Natural killer cell treated with Interleukin-12 subunit alpha and Interleukin-12 subunit beta and Interleukin-15 and Interleukin-18, amount 100 ng/mL, for 72 hours (primary cell): Measurements from ENCODE around the gene LKAAEAR1. TPM values are rescaled to one million over a fixed set of nuclear protein-coding genes. Genes with fewer than 3 reads are reported as not detected.
"Not testable (repeated sequence)": the region's sequence is repeated elsewhere in the genome, so short reads cannot be mapped to it uniquely, and the experiment has no call there.

Experiments used
- ATAC-seq, 2 donors: fragments of 150-1000 bp; cut with Tn5 transposase in 1 of 2; sonication (Bioruptor Pico), chemical (Tn5 transposase) in 1 of 2; 2 replicates each; pipeline ENCODE4 v1.10.0; 2021
- DNase-seq: peaks from one replicate; pipeline ENCODE4 v3.0.0; 2022; ENCODE audit warnings: low spot score
- H3K27ac Mint-ChIP-seq, 2 donors: 1 replicate in 1 of 2; 2 replicates in 1 of 2; pipeline ENCODE4 v1.8.0; 2022; ENCODE audit warnings: mixed read lengths in 2 of 2, mild to moderate bottlenecking in 1 of 2, moderate library complexity in 1 of 2
- H3K27me3 Mint-ChIP-seq, 2 donors: 1 replicate in 1 of 2; 2 replicates in 1 of 2; pipeline ENCODE4 v1.8.0; 2022; ENCODE audit warnings: mixed read lengths in 2 of 2
- H3K36me3 Mint-ChIP-seq: one replicate; pipeline ENCODE4 v1.8.0; 2022; ENCODE audit warnings: mixed read lengths
- H3K4me1 Mint-ChIP-seq, 2 donors: 1 replicate in 1 of 2; 2 replicates in 1 of 2; pipeline ENCODE4 v1.8.0; 2022; ENCODE audit warnings: low read depth in 2 of 2, mixed read lengths in 2 of 2, mild to moderate bottlenecking in 1 of 2
- H3K4me3 Mint-ChIP-seq: one replicate; pipeline ENCODE4 v1.8.0; 2022; ENCODE audit warnings: mixed read lengths
- H3K9me3 Mint-ChIP-seq: 2 replicates; pipeline ENCODE4 v1.8.0; 2022; ENCODE audit warnings: mixed read lengths
- total RNA-seq, 2 donors: library from RNA; stranded (reverse); gene quantifications; one replicate each; pipeline ENCODE4 v1.2.3, GENCODE V29; 2022

LKAAEAR1 gene
- total RNA-seq, 2 donors from 2014 or later: not detected

DNA sequence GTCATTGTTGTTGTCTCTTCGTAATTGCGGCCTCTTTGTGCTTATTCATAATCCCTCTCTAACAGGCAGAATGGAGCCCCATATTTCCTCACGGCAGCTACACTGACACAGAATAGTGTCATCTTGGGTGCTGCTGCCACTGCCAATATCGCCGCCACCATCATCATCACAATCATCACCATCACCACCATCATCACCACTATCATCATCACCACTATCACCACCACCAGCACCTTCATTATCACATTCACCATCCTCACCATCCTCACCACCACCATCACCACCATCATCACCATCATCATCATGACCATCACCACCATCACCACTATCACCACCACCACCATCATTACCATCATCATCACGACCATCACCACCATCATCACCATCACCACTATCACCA is 12.3 kb upstream of the LKAAEAR1 start:
- Mint-ChIP-seq H3K27ac (no peak overlapping the region), H3K4me3 (no peak overlapping the region), H3K36me3 (no peaks in the 10 kb centered on the region), H3K9me3 (peaks cover 4% of the 10 kb centered on the region), H3K4me1 (peaks cover 0 to 8% of the 10 kb centered on the region in 2 donors), H3K27me3 (peaks cover 0 to 7% of the 10 kb centered on the region in 2 donors)
- DNase-seq (no peak), ATAC-seq (no peak)

DNA sequence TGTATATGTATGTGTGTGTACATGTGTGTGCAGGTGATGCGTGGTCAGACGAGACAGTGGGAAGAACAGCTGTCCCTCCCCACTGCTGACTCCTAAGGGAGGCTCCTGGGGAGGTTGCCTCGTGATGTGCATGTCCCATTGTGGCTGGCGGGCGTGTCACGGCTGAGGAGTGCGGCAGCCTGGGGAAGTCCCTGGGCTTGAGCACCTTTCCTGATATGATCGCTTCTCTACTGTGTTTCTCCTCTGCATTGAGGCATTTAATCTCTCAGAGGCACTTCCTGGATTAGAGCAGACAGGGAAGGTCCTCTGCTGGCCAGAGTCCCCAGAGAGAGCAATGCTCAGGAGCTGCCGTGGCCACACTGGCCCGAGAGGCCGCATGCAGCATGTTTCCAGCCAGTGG is 11.7 kb upstream of the LKAAEAR1 start:
- Mint-ChIP-seq H3K27me3 (peaks cover 0 to 1% of the 10 kb centered on the region in 2 donors), H3K4me3 (no peak overlapping the region), H3K36me3 (no peaks in the 10 kb centered on the region), H3K9me3 (peaks cover 4% of the 10 kb centered on the region), H3K4me1 (peaks cover 0 to 4% of the 10 kb centered on the region in 2 donors), H3K27ac (no peak overlapping the region)
- ATAC-seq (no peak), DNase-seq (no peak)

DNA sequence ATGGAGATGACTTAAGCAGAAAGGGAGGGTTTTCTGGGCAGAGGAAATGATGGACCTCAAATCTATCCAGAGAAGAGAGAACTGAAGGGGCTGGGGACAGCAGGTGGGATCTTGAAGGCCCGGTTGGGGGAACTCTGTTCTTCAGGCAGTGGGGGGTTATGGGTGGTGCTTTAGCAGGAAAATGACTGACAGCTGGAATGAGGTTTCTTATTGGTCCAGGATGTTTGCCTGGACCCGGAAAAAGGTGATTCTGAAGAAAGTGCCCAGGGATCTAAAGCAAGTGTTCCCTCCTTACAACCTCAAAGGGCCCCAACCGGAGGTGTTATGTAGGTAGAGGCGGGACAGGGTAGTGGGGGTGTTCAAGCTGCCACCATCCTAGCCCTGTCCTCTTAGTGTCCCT is 11.3 kb upstream of the LKAAEAR1 start:
- Mint-ChIP-seq H3K36me3 (no peaks in the 10 kb centered on the region), H3K27ac (no peak overlapping the region), H3K4me3 (no peak overlapping the region), H3K27me3 (no peaks in the 10 kb centered on the region), H3K4me1 (peaks cover 0 to 4% of the 10 kb centered on the region in 2 donors), H3K9me3 (peaks cover 4% of the 10 kb centered on the region)
- no peak for DNase-seq
- ATAC-seq: no peak

DNA sequence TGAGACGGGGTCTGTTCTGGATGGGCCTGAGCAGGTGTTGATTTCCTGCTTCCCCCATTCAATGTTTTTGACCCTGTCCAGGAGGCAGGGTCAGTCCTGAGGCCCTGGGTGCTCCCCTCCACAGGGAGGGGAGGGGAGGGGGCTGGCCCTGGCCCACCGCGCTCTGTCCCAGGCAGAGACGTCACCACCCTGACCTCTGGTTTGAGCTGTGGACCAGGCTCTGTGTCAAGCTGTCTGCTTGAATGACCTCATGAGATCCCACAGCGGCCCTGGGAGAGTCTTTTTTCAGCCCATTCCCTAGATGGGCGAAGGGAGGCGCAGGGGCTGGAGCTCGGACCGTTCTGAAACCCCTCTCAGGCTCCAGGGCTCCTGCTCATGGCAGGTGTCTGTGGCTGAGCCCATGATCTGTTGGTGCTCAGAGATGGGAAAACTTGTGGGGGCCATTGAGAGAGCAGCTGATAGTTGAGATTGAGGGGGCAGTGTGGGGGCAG is 8.9 kb upstream of the LKAAEAR1 start:
- peaks cover 6 to 10% of the 10 kb centered on the region in 2 donors for H3K27me3 Mint-ChIP-seq
- H3K36me3 Mint-ChIP-seq: no peaks in the 10 kb centered on the region
- H3K9me3 Mint-ChIP-seq: peaks cover 4% of the 10 kb centered on the region
- ATAC-seq (no peak), DNase-seq (no peak)
- no peak overlapping the region for H3K27ac Mint-ChIP-seq
- H3K4me3 Mint-ChIP-seq: no peak overlapping the region
- H3K4me1 Mint-ChIP-seq: peaks cover 0 to 4% of the 10 kb centered on the region in 2 donors

DNA sequence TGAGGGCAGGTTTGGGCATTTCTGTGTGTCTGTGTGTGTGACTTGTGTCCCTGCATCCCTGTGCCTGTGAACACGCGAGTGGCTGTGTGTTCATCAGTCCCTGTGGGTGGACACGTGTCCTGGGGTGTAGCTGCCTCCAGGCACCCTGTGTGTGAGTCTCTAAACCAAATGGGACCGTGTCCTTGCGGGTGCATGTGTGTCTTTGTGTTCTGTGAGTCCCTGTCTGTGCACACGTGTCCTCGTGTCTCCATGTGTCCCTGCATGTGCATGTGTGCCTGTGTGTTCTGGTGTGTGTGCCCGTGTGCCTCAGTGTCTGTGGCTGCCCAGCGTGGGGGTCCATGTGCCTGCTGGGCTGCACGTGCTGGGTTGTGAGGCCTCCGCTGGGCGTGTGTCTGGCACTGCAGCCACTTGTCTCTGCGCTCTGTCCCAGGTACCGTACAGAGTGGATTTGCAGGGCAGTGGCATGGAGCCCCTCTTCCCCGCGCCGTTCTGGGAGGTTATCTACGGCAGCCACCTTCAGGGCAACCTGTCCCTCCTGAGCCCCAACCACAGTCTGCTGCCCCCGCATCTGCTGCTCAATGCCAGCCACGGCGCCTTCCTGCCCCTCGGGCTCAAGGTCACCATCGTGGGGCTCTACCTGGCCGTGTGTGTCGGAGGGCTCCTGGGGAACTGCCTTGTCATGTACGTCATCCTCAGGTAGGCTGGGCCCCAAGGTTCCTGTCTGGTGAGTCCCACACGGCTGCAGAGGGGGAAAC is 8.2 kb upstream of the LKAAEAR1 start:
- DNase-seq (no peak), ATAC-seq (peak in 1 of 2 donors; percentile 36)
- peaks cover 0 to 4% of the 10 kb centered on the region in 2 donors for H3K4me1 Mint-ChIP-seq
- no peaks in the 10 kb centered on the region for H3K36me3 Mint-ChIP-seq
- H3K27ac Mint-ChIP-seq: no peak overlapping the region
- no peak overlapping the region for H3K4me3 Mint-ChIP-seq
- H3K27me3 Mint-ChIP-seq: peaks cover 6 to 10% of the 10 kb centered on the region in 2 donors
- H3K9me3 Mint-ChIP-seq: peaks cover 4% of the 10 kb centered on the region

DNA sequence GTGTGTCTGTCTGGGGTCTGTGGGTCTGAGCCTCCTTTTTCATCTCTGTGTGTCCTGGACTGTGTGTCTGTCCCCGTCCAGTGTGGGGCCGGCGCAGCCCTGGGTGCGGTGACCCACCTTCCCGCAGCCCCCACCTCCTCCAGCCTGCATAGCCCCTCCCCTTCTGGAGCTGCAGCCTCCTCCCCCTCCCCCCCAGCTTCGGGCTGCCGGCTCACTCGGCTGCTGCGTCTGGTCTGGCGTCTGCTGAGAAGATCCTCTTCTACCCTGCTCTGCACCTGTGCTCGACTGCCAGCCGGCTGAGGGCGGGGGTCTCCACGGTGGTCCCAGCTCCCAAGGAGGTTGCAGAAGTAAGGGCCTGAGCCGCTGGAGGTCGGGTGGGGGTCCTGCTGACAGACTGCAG is 7.6 kb upstream of the LKAAEAR1 start:
- Mint-ChIP-seq H3K4me1 (peaks cover 0 to 1% of the 10 kb centered on the region in 2 donors), H3K27ac (no peak overlapping the region), H3K27me3 (peaks cover 6 to 10% of the 10 kb centered on the region in 2 donors), H3K36me3 (no peaks in the 10 kb centered on the region), H3K4me3 (no peak overlapping the region), H3K9me3 (peaks cover 2% of the 10 kb centered on the region)
- peak; percentile 7 to 47 for ATAC-seq
- no peak for DNase-seq

DNA sequence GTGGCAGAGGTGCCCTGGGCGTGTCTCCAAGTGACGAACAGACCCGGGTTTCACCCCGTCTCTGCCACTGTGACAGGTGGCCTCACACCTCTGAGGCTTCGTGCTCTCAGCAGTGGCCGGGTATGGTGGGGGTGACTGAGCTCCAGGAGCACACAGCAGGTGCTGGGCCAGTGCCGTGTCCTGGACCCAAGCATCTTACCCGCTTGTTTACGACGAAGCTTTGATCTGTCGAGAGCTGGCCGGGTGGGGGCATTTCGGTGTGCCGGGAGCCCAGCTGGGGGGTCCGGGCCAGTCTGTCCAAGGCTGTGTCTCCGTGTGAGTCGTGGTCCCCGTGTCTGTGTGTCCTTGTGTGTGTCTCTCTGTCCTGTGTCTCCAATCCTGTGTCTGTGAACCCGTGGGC is 7.1 kb upstream of the LKAAEAR1 start:
- Mint-ChIP-seq H3K9me3 (no peaks in the 10 kb centered on the region), H3K36me3 (no peaks in the 10 kb centered on the region), H3K27ac (no peak overlapping the region), H3K27me3 (peaks cover 6 to 10% of the 10 kb centered on the region in 2 donors), H3K4me1 (no peaks in the 10 kb centered on the region), H3K4me3 (no peak overlapping the region)
- ATAC-seq (peak; percentile 6 to 21), DNase-seq (no peak)

DNA sequence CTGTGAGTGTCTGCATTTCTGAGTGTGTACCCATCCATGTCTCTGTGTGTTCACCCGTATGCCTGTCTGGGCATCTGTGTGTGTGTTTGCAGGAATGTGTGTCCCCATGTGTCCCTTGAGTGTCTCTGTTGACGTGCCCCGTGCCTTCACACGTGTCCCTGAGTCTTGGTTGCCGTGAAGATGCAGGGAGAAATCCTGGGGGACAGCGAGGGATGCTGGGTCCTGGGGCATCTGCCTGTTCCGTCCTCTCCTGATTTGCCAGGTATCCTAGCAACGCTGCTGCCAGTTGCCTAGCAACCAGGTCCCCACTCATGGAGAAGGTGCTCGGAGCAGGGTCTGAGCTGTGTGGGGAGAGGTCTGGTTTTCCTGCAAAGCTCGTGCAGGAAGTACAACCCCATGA is 6.0 kb upstream of the LKAAEAR1 start:
- no peak for ATAC-seq
- Mint-ChIP-seq H3K9me3 (no peaks in the 10 kb centered on the region), H3K4me3 (no peak overlapping the region), H3K4me1 (no peaks in the 10 kb centered on the region), H3K27ac (no peak overlapping the region), H3K36me3 (no peaks in the 10 kb centered on the region), H3K27me3 (peaks cover 9 to 10% of the 10 kb centered on the region in 2 donors)
- no peak for DNase-seq

DNA sequence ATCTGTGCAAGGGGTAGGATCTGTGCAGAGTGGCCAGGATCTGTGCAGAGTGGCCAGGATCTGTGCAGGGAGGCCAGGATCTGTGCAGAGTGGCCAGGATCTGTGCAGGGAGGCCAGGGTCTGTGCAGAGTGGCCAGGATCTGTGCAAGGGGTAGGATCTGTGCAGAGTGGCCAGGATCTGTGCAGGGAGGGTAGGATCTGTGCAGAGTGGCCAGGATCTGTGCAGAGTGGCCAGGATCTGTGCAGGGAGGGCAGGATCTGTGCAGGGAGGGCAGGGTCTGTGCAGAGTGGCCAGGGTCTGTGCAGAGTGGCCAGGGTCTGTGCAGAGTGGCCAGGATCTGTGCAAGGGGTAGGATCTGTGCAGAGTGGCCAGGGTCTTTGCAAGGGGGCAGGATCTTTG is 4.4 kb upstream of the LKAAEAR1 start:
- not testable (repeated sequence) for ATAC-seq, H3K36me3 Mint-ChIP-seq, H3K27ac Mint-ChIP-seq, H3K4me1 Mint-ChIP-seq, H3K9me3 Mint-ChIP-seq, H3K4me3 Mint-ChIP-seq, DNase-seq
- peaks cover 14 to 15% of the 10 kb centered on the region in 2 donors for H3K27me3 Mint-ChIP-seq

DNA sequence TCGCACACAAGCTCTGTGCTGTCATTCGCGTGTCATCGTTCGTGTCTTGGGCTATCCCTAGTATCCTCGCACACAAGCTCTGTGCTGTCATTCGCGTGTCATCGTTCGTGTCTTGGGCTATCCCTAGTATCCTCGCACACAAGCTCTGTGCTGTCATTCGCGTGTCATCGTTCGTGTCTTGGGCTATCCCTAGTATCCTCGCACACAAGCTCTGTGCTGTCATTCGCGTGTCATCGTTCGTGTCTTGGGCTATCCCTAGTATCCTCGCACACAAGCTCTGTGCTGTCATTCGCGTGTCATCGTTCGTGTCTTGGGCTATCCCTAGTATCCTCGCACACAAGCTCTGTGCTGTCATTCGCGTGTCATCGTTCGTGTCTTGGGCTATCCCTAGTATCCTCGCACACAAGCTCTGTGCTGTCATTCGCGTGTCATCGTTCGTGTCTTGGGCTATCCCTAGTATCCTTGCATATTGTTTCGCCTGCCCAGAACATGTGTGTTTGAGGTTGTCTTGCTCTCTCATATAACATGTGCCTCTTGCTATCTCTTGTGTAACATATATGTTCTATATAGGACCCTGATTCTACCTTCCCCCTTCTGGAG is 3.1 kb upstream of the LKAAEAR1 start:
- H3K27me3 Mint-ChIP-seq: peaks cover 14 to 15% of the 10 kb centered on the region in 2 donors

DNA sequence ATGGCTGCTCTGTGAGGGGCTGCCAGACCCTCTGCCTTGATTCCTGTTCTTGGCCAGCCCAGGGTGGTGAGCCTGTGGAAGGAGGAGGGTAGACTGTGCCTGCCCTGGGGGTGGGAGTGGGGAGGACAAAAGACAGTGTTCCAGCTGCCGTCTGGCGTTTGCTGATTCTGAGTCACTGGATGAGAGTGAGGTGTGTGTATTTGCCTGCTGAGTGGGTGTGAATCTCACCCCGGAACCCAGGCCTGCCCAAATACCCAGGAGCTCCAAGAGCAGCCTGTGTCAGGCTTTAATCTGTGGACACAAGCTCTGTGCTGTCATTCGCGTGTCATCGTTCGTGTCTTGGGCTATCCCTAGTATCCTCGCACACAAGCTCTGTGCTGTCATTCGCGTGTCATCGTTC is 2.6 kb upstream of the LKAAEAR1 start:
- Mint-ChIP-seq H3K36me3 (no peaks in the 10 kb centered on the region), H3K27me3 (peaks cover 14 to 15% of the 10 kb centered on the region in 2 donors), H3K27ac (no peak overlapping the region), H3K4me1 (peaks cover 8 to 20% of the 10 kb centered on the region in 2 donors), H3K4me3 (no peak overlapping the region), H3K9me3 (no peaks in the 10 kb centered on the region)
- DNase-seq (no peak), ATAC-seq (no peak)

More for the DNA sequence above, 3.1 kb upstream of the LKAAEAR1 start:
- not testable (repeated sequence) for ATAC-seq, H3K4me3 Mint-ChIP-seq, H3K36me3 Mint-ChIP-seq, H3K9me3 Mint-ChIP-seq, H3K27ac Mint-ChIP-seq, DNase-seq
- H3K4me1 Mint-ChIP-seq: peaks cover 4 to 14% of the 10 kb centered on the region in 2 donors

DNA sequence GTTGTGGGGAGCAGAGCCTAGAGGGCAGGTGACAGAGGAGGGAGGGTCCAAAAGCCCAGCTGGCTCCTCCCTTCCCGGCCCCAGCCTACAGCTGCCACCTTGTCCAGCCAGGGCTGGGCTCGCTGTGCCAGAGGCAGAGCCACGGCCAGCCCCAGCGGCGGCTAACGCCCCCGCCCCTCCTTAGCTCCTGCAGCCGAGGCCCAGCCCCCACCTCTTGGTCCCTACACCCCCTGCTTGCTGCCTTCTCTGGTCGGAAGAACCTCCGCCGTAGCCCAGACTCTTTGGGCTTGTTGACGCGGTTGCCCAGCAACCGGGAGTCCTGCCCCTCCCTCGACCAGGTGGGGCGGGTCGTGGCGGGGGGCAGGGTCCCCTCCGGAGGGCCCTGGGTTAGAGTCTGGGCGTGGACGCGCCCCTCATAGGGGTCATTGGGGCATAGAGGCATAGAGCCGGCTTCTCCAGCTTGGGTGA is 521 bp upstream of the LKAAEAR1 start:
- H3K36me3 Mint-ChIP-seq: no peaks in the 10 kb centered on the region
- ATAC-seq (no peak), DNase-seq (no peak)
- H3K27me3 Mint-ChIP-seq: peaks cover 14 to 15% of the 10 kb centered on the region in 2 donors
- no peaks in the 10 kb centered on the region for H3K9me3 Mint-ChIP-seq
- peaks cover 10 to 24% of the 10 kb centered on the region in 2 donors for H3K4me1 Mint-ChIP-seq
- peak overlapping the region; percentile 77 for H3K4me3 Mint-ChIP-seq
- H3K27ac Mint-ChIP-seq: no peak overlapping the region

DNA sequence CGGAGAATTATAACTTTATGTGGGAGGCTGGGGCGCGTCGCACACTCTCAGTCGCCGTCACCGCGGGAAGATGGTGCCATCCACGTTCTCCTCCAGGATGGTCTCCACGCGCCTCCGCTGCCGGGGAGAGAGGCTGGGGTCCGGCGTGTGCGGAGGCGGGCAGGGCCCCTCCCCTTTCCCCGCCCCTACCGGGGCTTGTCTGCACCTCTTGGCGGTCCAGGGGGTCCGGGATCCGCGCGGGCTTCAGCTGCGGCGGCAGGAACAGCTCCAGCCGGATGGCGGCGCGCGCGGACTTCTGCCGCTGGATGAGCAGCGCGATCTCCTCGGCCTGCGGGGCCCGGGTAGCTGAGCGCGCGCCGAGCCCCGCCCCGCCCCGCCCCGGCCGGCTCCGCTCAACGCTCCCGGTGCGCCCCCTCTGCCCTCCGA is 807 bp downstream of the LKAAEAR1 start:
- DNase-seq (peak; percentile 77), ATAC-seq (peak; percentile 52 to 71)
- Mint-ChIP-seq H3K4me1 (peaks cover 10 to 28% of the 10 kb centered on the region in 2 donors), H3K27ac (no peak overlapping the region), H3K4me3 (peak overlapping the region; percentile 65), H3K27me3 (peaks cover 7 to 12% of the 10 kb centered on the region in 2 donors), H3K9me3 (no peaks in the 10 kb centered on the region), H3K36me3 (no peaks in the 10 kb centered on the region)

DNA sequence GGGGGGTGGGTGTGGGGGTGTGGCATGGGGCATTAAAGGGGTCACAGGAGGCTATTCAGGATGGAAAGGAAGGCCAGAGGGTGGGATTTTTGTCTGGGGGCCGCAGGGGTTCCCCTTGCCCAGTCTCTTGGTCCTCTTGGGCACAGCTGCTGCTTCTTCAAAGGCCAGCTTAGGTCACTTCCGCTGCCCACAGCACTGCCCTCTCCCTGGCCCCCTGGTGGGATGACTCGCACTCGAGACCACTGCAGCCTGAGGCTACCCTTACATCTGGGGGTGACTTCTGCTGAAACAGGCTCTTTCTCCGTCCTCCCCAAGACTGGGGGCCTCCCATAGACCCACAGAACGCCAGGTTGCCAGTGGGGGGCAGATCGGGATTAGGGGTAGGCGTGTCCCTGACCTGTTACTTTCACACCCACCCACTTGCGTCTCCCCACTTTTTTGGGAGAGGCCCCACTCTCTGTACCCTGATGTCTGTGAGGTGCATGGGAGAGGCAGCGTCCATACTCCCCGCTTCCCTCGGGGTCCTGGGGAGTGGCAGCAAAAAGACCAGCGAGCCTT is 1.3 kb downstream of the LKAAEAR1 start:
- Mint-ChIP-seq H3K9me3 (no peaks in the 10 kb centered on the region), H3K27me3 (peaks cover 5 to 8% of the 10 kb centered on the region in 2 donors), H3K36me3 (no peaks in the 10 kb centered on the region), H3K27ac (no peak overlapping the region), H3K4me3 (peak overlapping the region; percentile 65), H3K4me1 (peaks cover 12 to 29% of the 10 kb centered on the region in 2 donors)
- ATAC-seq (no peak), DNase-seq (no peak)
